Measurements from ENCODE around the gene MAP7.

- TF ChIP-seq POLR2A (IDR thresholded peaks at IDR 0.05; ENCODE audit: low read depth, low read length) = no peak
- TF ChIP-seq POLR2AphosphoS5 (IDR thresholded peaks at IDR 0.05; ENCODE audit: low read depth, low read length) = no peak
Observed at GRCh38 chr6:136571496-136571895, 21.3 kb upstream of the MAP7 start.

Measured in GM12892 (cell line).